ENCODE measurements around the gene GNA12.

The GNA12 gene, protein sequence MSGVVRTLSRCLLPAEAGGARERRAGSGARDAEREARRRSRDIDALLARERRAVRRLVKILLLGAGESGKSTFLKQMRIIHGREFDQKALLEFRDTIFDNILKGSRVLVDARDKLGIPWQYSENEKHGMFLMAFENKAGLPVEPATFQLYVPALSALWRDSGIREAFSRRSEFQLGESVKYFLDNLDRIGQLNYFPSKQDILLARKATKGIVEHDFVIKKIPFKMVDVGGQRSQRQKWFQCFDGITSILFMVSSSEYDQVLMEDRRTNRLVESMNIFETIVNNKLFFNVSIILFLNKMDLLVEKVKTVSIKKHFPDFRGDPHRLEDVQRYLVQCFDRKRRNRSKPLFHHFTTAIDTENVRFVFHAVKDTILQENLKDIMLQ

DNA sequence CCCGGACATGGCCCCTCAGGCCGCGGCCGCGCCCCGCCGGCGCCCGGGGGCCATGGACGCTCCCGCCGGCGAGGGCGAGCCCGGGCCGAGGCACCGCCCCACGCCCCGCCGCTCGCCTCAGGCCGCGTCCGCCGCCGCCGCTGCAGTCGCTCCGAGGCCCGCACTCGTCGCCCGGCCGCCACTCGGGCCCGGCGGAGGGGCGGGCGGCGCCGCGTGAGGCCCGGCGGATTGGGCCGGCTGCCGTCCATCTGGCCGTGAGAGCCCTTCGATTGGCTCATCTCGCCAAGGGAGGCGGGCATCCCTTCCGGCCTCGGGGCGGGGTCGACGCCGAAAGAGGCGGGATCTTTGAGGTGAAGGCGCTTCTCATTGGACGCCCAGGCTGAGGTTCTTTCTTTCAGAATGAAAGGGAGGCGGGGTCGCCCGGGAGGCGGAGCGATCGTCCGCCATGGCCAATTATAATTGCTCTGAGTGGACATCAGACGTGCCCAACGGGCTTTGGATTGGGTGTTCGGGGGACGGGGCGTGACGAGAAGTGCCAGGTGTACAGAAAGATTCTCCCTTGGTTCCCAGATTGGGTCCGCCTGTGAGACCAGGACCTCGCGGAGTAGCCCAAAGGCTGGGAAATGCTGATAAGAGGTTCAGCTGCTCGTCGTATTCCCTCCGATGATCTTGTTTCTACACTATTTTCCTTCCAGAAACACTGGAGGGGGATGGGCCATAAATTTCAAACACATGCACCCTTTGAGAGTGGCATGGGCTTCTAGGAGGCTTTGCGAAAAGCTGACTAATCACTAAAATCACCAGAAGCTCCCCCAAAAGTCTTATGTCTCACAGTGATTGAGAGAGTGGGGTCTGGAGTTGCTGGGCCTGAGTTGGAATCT lies at the start of gene GNA12:
Gene GNA12 (minus strand): TSS at position 156 of the 881 bp plus-strand sequence. CDS start 147 bp downstream, at position 9.
- DNase-seq: peak; percentile 98

- no peak for DNase-seq
Observed at GRCh38 chr7:2893411-2893861, 49.3 kb upstream of the GNA12 start.

GRCh38 chr7:2892549-2892948 lies 48.4 kb upstream of the GNA12 start:
- no peak for DNase-seq

GRCh38 chr7:2887816-2888215 lies 43.7 kb upstream of the GNA12 start:
- no peak for DNase-seq

DNA sequence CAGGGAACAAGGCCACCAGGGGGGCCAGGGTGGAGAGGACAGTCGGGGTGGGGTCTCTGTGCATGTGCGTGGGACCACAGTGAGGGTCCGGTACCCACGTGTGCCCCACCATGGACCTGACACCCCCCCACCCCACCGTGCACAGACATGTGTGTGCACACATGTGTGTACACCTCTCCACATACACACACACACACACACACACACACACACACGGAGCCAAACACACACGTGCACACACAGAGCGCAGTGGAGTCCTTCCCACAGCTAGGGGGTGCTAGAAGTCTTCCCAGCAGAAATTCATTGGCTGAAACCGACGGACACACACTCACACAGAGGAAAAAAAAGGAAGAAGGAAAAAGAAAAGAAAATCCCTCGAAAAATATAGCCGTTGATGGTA lies 42.8 kb upstream of the GNA12 start:
- peak; percentile 13 for DNase-seq

DNA sequence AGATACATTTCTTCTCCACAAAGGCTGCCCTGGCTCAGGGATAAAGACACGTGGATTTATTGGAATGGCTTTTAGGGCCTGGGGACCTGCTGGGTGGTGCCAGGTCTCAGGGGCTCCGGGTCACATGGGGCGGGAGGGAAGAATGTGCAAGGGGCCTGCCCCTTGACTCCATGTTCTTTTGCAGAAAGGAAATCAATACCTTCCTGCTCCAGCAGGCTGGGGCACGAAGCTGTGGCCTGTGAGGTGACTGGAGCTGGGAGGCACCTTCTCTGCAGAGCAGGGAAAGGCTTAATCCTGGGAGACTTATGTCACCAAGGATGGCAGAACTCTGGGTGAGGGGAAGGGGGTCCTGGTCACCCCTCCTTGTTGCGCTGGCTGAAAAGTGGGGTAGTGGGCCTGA lies 42.3 kb upstream of the GNA12 start:
- no peak for DNase-seq

DNA sequence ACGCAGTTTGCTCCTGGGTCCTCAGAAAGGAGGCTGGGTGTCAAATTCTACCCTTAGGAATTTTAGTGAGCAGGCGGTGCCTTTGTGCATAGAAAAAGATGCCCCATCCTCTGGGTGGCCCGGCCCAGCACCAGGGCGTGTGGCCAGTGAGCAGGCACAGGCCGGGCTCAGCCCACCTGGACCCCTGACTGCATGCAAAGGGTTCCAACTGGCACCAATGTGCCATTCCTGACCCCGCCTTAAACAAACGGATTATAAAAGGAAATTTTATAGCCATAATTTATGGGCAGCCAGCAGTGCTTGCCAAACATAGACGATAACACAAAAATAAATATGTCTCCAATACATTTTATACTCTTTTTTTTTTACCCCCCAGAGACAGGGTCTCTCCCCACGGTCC lies 40.1 kb upstream of the GNA12 start:
- DNase-seq: no peak

DNA sequence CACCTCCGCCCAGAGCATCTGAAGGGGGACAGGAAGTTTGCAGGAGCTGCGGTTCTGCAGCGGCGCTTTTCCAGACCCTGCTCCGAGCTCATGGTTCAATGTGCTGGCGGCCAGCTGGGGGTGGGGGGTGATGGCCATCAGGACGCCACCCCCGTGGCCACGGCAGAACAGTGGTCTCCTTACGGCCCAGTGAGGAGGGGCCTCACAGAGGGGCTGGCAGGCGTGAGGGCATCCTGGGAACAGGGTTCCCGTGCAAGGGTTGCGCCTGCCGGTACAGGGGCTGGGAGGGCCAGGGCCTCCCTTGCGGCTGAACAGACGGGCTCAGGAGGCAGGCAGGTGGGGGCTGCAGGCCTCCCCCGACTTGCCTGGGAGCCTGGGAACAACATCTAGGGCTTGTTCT lies 39.0 kb upstream of the GNA12 start:
- no peak for DNase-seq

GRCh38 chr7:2882111-2882510 lies 38.0 kb upstream of the GNA12 start:
- DNase-seq: no peak

DNA sequence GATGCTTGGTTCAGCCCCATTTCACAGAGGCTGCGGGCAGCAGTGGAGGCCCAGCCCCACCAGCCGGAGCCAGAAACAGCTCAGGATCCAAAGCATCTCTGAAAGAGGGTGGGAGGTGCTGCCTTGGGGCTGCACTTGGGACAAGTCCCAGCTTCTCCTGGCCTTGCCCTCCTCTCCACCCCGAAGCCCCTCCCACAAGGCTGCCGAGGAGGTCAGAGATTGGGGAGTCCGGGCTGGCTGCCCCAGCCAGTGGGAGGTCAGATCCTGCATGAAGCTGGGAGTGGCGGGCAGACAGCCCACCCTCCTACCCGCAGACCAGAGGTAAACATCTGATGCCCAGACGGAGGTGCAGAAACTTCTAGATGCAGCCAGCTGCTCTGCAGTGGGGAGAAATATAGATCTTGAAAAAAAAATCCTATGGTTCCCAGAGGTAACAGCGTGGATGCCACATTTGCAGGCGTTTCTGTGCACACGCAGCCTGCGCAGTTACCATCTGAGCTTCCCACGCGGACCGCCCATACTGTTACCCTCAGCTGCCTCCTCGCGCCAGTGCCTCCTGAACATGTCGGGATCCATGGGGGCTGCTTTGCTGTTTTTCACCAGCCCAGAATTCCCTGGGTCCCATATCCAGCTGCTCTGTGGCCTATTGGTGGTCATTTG lies 36.9 kb upstream of the GNA12 start:
- no peak for DNase-seq

GRCh38 chr7:2880051-2880450 lies 35.9 kb upstream of the GNA12 start:
- DNase-seq: no peak

GRCh38 chr7:2879354-2879753 lies 35.2 kb upstream of the GNA12 start:
- DNase-seq: no peak

GRCh38 chr7:2878306-2878705 lies 34.2 kb upstream of the GNA12 start:
- DNase-seq: no peak

DNA sequence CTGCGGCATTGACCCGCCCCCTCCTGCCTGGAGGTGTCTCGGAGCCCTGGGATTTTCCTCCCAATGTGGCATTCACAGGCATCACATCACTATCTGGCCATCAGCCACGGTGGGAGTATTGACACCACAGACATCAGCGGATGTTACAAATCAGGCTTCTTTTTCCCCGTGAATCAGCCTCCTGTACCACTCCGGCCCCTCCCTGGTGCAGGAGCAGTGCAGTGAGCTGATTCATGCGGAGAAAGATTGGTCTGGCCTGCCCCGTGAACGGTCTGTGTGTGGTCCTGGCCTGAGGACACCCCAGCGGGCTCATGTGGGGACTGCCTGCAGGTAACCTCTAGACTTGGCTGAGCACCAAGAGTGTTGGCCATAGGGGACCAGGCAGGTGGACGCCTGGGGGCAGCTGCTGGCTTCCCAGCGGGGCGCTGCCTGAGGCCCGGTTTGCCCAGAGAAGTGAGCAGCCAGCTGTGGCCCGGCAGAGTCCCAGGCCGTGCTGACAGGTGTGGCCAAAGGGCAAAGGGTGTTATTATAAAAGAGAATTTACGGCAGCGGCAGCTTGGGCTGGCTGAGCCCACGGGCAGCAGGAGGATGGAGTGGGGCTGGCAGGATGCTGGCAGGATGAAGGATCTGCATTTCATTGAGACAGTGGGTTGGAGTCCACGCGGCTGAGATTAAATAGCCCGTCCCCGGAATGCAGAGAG lies 32.1 kb upstream of the GNA12 start:
- no peak for DNase-seq

DNA sequence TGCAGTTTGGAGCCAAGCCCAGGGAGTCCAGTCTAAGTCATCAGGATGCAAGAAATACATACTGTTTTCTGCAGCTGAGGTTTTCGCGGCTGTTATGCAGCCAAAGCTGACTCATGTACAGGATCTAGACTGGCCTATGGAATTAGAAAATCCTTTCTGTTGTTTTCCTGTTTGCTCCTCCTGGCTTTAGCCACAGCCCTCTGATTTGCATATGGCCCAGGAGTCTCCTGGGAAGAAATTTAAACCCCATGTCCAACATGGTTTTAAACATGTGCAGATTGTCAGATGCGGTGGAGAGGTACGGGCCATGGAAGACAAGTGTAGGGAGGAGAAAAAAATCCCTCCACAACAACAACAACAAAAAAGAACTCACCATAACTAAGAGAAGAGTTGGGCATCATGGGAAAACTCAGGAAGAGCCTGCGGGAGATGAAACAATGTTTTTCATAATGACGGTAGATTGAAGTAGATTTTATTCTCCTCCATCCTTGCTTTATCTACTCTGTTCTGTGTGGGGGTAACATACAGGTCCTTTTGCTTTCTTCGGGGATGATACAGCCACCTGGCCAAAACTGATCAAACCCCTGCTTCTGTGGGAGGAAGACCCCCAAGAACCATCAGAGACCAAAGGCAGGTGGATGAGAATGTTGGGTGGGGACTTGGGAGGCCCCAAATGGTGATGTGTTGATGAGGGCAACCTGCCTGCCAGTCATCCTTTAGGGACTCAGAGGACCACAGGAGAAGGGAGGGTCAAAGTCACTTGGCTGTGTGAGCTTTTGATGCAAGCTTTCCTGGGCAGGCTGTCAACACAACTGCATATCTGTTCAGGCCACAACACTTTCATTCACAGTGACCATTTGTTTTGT lies 29.8 kb upstream of the GNA12 start:
- no peak for DNase-seq

DNA sequence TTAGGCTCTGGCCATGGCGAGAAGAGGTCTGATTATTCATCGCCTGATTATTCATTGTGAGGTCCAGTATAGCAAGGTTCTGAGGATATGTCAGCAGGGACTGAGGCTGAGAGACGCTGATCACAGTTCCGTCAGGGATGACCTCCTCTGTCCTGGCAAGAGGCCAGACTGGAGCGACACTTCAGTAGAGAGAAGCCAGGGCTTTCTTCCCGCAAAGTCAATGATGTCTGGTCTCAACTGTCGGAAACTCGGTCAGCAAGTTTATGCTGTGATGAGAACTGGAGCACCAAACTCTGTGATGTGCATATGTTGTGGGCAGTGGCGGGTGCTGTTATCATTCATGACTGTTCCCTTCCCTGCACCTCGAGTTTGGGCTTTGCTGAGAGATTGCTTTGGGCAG lies 29.0 kb upstream of the GNA12 start:
- DNase-seq: no peak

DNA sequence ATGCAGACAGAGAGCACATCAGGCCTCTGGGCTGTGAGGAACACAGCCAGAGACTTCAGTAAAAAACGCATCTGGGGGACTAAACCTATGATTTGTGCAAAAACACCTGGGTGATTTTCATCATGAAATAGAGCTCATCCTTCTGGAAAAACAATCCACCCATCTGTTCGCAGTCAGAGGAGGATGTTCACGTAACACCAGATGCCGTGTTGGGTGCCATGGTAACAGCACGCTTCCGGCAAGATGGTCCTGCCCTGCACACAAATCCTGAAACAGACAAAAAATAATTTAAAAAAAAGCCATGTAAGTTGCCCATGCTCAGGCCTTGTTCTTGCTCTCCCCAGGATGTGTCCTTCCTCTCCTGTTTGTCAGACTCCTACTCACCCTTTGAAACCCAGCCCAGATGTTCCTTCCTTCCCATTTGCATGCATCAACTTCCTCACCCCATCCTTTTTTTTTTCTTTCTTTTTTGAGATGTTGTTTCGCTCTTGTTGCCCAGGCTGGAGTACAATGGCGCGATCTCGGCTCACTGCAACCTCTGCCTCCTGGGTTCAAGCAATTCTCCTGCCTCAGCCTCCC lies 28.3 kb upstream of the GNA12 start:
- DNase-seq: no peak

DNA sequence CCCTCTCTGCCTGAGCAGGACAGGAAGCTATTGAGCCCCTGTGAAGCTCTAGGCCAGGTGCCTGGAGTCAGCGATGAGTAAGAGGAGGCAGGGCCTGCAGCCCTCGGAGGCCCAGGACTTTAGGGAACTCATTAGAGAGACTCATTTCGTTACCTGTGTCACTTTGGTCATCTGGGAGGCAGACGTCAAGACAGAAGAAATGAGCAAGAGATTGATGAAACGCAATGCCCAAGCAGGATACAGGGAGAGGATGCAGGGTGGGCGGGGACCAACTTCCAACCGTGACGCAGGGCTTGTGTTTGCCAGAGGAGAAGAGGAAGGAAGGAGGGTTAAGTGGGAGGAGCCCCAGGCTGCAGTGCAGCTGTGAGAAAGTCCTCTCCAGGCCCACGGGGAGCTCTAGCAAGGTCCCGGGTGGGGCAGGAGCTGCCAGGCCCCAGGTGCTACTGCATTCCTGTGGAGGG lies 26.4 kb upstream of the GNA12 start:
- DNase-seq: no peak

GRCh38 chr7:2869981-2870380 lies 25.9 kb upstream of the GNA12 start:
- DNase-seq: no peak

DNA sequence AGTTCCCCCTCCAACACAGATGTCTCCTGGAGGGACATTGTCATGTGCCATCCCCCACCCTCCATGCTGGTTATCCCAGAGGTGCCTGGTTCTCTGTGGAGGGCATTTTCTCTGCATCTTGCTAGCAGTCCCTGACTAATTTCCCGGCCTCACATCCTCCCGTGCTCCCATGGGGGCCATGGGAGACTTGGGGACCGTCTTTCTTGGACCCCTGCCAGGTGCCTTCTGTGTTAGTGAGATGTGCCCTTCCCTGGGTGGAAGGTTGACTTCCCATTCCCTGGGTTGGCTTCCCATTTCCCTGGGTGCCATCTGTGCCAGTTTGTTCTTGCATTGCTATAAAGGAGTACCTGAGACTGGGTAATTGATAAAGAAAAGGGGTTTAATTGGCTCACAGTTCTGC lies 22.5 kb upstream of the GNA12 start:
- DNase-seq: no peak

- DNase-seq: peak; percentile 36
Observed at GRCh38 chr7:2864999-2865670, 21.0 kb upstream of the GNA12 start.
